OCI-LY1 (cell line): ENCODE results near the gene SLC25A45.
A peak's percentile ranks its signal among the peaks of the same experiment; 100 is the strongest.

Source experiments
- H2AFZ ChIP-seq: fragments of 200-600 bp; sonication (generic), shearing (Covaris generic); 2 replicates; pipeline ENCODE4 v1.6.0; 2014; ENCODE audit warnings: antibody characterized with exemption, mild to moderate bottlenecking, low read length
- H3F3A ChIP-seq: fragments of 200-600 bp; sonication (generic), shearing (Covaris generic); 2 replicates; pipeline ENCODE4 v1.6.0; 2014; ENCODE audit warnings: mild to moderate bottlenecking, antibody characterized with exemption, low read length, moderate library complexity; ENCODE audit not compliant: insufficient read depth
- H3K27ac ChIP-seq: fragments of 200-600 bp; sonication (generic); 2 replicates; pipeline ENCODE4 v1.5.1; 2014; ENCODE audit warnings: low read length, mixed run types, mild to moderate bottlenecking, low read depth; ENCODE audit not compliant: poor library complexity, severe bottlenecking
- H3K27me3 ChIP-seq: fragments of 200-600 bp; sonication (generic); 2 replicates; pipeline ENCODE4 v1.6.0; 2014; ENCODE audit warnings: antibody characterized with exemption, mild to moderate bottlenecking, low read length, moderate library complexity; ENCODE audit not compliant: insufficient read depth
- H3K36me3 ChIP-seq: fragments of 200-600 bp; sonication (generic); 2 replicates; pipeline ENCODE4 v1.6.1; 2014; ENCODE audit warnings: mild to moderate bottlenecking, antibody characterized with exemption, low read length, moderate library complexity, mixed read lengths; ENCODE audit not compliant: insufficient read depth
- H3K4me1 ChIP-seq: fragments of 200-600 bp; sonication (generic); 2 replicates; pipeline ENCODE4 v1.5.1; 2014; ENCODE audit warnings: mild to moderate bottlenecking, low read length, moderate library complexity; ENCODE audit not compliant: insufficient read depth, severe bottlenecking
- H3K4me2 ChIP-seq: fragments of 200-600 bp; sonication (generic), shearing (Covaris generic); 2 replicates; pipeline ENCODE4 v1.6.1; 2014; ENCODE audit warnings: low read length
- H3K4me3 ChIP-seq: fragments of 200-600 bp; sonication (generic); 2 replicates; pipeline ENCODE4 v1.5.1; 2014; ENCODE audit warnings: low read length, low read depth, mild to moderate bottlenecking, mixed read lengths; ENCODE audit not compliant: poor library complexity, severe bottlenecking
- H3K79me2 ChIP-seq: fragments of 200-600 bp; shearing (Covaris generic); 2 replicates; pipeline ENCODE4 v1.6.1; 2016; ENCODE audit warnings: mixed run types, low read length, mixed read lengths; ENCODE audit not compliant: insufficient read depth
- H3K9ac ChIP-seq: fragments of 200-600 bp; sonication (generic), shearing (Covaris generic); 2 replicates; pipeline ENCODE4 v1.6.1; 2014; ENCODE audit warnings: mild to moderate bottlenecking, low read length, mixed read lengths
- H3K9me2 ChIP-seq: fragments of 200-600 bp; sonication (generic), shearing (Covaris generic); 2 replicates; pipeline ENCODE4 v1.6.1; 2014; ENCODE audit warnings: low read depth, mild to moderate bottlenecking, low read length, mixed read lengths
- H3K9me3 ChIP-seq: fragments of 200-600 bp; shearing (Covaris generic); 2 replicates; pipeline ENCODE4 v1.6.1; 2014; ENCODE audit warnings: low read length, mixed read lengths
- H4K20me1 ChIP-seq: fragments of 200-600 bp; sonication (generic), shearing (Covaris generic); 2 replicates; pipeline ENCODE4 v1.6.0; 2016; ENCODE audit warnings: mild to moderate bottlenecking, low read length; ENCODE audit not compliant: insufficient read depth
- EZH2 ChIP-seq: fragments of 200-600 bp; sonication (generic), shearing (Covaris generic); IDR thresholded peaks from 2 replicates; pipeline ENCODE4 v1.8.0; 2017; ENCODE audit warnings: borderline replicate concordance, mixed run types, mild to moderate bottlenecking, antibody characterized with exemption, low read length, moderate library complexity, mixed read lengths
- TF ChIP-seq, protein P1 (sequence below): fragments of 200-600 bp; sonication (generic), shearing (Covaris generic); IDR thresholded peaks from 2 replicates; pipeline ENCODE4 v1.5.1; 2017; ENCODE audit warnings: mild to moderate bottlenecking, antibody characterized with exemption, low read length, moderate library complexity, mixed read lengths

SLC25A45 gene

DNA sequence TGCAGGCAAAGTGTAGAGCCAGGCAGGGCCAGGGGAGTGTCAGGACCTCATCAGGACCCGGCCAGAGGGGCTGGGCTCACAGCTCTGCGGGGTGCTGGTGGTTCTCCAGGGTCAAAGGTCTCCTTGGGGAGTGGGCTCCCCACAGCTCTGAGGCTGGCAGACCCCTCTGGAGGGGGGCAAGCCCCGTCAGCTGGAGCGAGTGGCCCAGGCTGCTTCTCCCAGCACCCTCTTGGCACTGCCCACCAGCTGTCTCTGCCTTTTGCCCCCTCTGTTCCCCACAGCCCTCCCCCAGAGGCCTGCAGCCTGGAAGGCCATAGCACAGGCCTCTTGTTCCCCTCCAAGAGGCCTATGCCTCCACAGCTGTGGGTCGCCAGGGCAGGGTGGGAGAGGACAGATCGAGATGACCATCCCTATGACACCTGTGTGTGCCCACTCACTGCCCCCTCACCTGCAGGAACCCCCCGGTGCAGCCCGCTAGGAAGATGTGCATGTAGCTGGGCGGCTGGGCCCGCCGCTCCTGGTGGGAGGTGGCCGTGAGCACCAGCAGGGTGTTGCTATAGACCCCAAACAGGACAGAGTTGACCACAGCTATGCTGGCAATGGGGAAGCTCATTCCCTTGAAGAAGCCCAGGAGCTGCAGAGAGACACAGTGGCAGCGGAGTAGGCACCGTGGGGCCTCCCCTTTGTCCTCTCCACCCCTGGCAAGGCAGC is 3.4 kb downstream of the SLC25A45 start:
- no peaks in the 10 kb centered on the region for H4K20me1 ChIP-seq
- no peak overlapping the region for H3K4me3 ChIP-seq
- H3K4me1 ChIP-seq: peaks cover 47% of the 10 kb centered on the region
- no peak overlapping the region for H3K9ac ChIP-seq
- no peak overlapping the region for H3K27ac ChIP-seq
- H3K79me2 ChIP-seq: no peaks in the 10 kb centered on the region
- H3K9me2 ChIP-seq: no peaks in the 10 kb centered on the region
- H3K36me3 ChIP-seq: no peaks in the 10 kb centered on the region
- no peak overlapping the region for H2AFZ ChIP-seq
- H3K4me2 ChIP-seq: no peak overlapping the region
- H3K27me3 ChIP-seq: no peaks in the 10 kb centered on the region
- no peaks in the 10 kb centered on the region for H3K9me3 ChIP-seq
- TF ChIP-seq EZH2: no peak
- TF ChIP-seq, protein P1, sequence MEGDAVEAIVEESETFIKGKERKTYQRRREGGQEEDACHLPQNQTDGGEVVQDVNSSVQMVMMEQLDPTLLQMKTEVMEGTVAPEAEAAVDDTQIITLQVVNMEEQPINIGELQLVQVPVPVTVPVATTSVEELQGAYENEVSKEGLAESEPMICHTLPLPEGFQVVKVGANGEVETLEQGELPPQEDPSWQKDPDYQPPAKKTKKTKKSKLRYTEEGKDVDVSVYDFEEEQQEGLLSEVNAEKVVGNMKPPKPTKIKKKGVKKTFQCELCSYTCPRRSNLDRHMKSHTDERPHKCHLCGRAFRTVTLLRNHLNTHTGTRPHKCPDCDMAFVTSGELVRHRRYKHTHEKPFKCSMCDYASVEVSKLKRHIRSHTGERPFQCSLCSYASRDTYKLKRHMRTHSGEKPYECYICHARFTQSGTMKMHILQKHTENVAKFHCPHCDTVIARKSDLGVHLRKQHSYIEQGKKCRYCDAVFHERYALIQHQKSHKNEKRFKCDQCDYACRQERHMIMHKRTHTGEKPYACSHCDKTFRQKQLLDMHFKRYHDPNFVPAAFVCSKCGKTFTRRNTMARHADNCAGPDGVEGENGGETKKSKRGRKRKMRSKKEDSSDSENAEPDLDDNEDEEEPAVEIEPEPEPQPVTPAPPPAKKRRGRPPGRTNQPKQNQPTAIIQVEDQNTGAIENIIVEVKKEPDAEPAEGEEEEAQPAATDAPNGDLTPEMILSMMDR: no peak
- no peaks in the 10 kb centered on the region for H3F3A ChIP-seq

DNA sequence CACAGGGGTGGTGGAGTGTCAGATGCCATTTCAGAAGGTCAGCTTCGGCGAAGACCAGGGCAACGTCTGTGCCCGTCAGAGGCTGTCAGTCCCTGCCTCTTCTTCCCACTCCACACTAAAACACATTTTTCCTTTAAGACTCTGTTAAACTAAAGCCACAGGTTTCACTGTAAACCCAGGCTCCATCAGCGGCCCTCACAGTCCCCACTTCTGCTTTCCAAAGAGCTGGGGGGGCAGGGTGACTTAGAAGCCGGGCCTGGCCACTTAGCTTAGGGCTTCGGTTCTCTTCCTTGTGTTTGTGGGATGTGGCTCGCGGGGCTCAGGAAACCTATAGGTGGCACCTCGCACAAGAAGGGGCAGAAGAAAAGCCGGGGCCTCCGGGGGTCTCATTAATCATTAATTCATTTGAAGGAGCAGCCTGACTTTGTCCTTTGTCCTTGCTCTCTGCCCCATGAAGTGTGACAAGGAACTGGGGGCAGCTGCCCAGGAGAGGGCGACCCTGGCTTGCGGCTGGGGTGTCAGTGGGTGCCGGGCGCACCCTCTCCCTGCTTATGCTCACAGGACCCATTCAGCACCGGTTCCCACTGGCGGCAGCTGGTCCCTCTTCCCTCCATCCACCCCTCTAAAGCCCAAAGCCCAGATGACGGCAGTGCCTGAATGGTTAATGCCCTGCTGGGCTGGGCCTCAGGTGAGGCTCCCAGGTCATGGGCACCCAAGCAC is 4.1 kb downstream of the SLC25A45 start:
- H3K4me1 ChIP-seq: peaks cover 42% of the 10 kb centered on the region
- H3K79me2 ChIP-seq: no peaks in the 10 kb centered on the region
- H3K36me3 ChIP-seq: no peaks in the 10 kb centered on the region
- no peaks in the 10 kb centered on the region for H3K27me3 ChIP-seq
- H3K9me2 ChIP-seq: no peaks in the 10 kb centered on the region
- no peaks in the 10 kb centered on the region for H4K20me1 ChIP-seq
- no peak overlapping the region for H3K9ac ChIP-seq
- no peak overlapping the region; the same call in 1 of the 2 replicates for H3K4me2 ChIP-seq
- H3F3A ChIP-seq: no peaks in the 10 kb centered on the region
- no peaks in the 10 kb centered on the region for H3K9me3 ChIP-seq
- TF ChIP-seq, protein P1: no peak
- TF ChIP-seq EZH2: no peak
- H2AFZ ChIP-seq: no peak overlapping the region
- H3K27ac ChIP-seq: no peak overlapping the region
- no peak overlapping the region for H3K4me3 ChIP-seq

DNA sequence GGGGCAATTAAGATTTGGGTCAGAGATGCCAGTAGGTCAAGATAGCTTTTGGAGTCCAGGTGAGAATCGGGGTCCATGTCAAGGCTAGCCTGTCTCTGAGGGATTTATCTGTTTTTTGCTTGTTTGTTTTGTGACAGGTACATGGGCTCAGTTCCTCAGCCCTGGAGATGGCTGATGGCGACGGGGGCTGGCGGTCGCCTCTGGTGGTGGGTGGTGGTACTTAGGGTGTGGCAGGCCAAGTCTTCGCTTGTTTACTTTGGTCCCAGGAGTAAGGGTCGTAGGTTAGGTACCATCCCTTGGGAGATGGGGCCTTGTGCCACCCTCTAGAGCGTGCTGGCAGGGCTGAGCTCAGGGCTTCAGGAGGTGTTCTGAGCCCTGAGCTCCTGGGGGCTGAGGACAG is 4.7 kb downstream of the SLC25A45 start:
- no peak overlapping the region for H3K27ac ChIP-seq
- H3K4me1 ChIP-seq: peaks cover 36% of the 10 kb centered on the region
- no peaks in the 10 kb centered on the region for H3K9me2 ChIP-seq
- H3K4me2 ChIP-seq: no peak overlapping the region
- no peak overlapping the region for H2AFZ ChIP-seq
- no peaks in the 10 kb centered on the region for H3K79me2 ChIP-seq
- H3K9me3 ChIP-seq: no peaks in the 10 kb centered on the region
- H3K4me3 ChIP-seq: no peak overlapping the region
- no peaks in the 10 kb centered on the region for H3K36me3 ChIP-seq
- H3K27me3 ChIP-seq: no peaks in the 10 kb centered on the region
- H4K20me1 ChIP-seq: no peaks in the 10 kb centered on the region
- no peak overlapping the region for H3K9ac ChIP-seq
- TF ChIP-seq, protein P1: peak; percentile 24; the same call in 1 of the 2 replicates
- no peak for TF ChIP-seq EZH2
- no peaks in the 10 kb centered on the region for H3F3A ChIP-seq
